HG02852 (cell line): Measurements from ENCODE around the gene SH2D3C.
A peak's percentile ranks its signal among the peaks of the same experiment; 100 is the strongest.

Experiments
- ATAC-seq: cut with Tn5 transposase; IDR thresholded peaks from one replicate; pipeline ENCODE4 v1.9.1; 2021; ENCODE audit warnings: mild to moderate bottlenecking, moderate library complexity; ENCODE audit not compliant: unreplicated experiment

SH2D3C gene

GRCh38 chr9:127744398-127745110 is 33.9 kb downstream of the SH2D3C start:
- ATAC-seq: no peak

- ATAC-seq: no peak
Observed at GRCh38 chr9:127742435-127743088, 35.9 kb downstream of the SH2D3C start.

- no peak for ATAC-seq
Observed at GRCh38 chr9:127741831-127742434, 36.5 kb downstream of the SH2D3C start.

- no peak for ATAC-seq
Observed at GRCh38 chr9:127739614-127740330, 38.7 kb downstream of the SH2D3C start.

GRCh38 chr9:127738666-127739065 is 39.8 kb downstream of the SH2D3C start:
- ATAC-seq: no peak

- peak; percentile 9 for ATAC-seq
Observed at GRCh38 chr9:127735530-127736185, 42.8 kb downstream of the SH2D3C start.

GRCh38 chr9:127734747-127735529 is 43.5 kb downstream of the SH2D3C start, which contains the start of gene TOR2A:
Gene TOR2A, minus strand, starts transcription at chr9:127735294. Its CDS starts 24 bp downstream, at chr9:127735270.
- ATAC-seq: peak; percentile 85

- ATAC-seq: no peak
Observed at GRCh38 chr9:127734247-127734746, 44.2 kb downstream of the SH2D3C start.

DNA sequence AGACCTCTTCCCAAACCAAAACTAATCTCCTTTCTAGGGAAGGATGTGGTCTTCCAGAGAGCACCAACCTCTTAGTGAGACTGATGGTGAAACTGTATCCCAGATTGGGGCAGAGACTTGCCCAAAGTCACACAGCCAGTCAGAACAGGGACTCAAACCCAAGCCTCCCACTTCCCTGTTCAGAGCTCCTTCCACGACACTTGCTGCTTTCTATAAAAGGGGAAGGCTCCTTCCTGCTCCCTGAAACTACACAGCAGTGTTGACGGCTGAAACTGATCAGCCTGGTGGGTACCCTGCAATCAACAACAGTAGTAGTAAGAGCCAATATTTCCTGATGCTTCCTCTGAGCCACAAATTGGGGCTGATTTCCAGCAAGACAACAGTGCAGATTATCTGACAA is 44.9 kb downstream of the SH2D3C start:
- no peak for ATAC-seq

GRCh38 chr9:127732444-127732843 is 46.0 kb downstream of the SH2D3C start:
- no peak for ATAC-seq

GRCh38 chr9:127731938-127732337 is 46.5 kb downstream of the SH2D3C start:
- ATAC-seq: no peak

DNA sequence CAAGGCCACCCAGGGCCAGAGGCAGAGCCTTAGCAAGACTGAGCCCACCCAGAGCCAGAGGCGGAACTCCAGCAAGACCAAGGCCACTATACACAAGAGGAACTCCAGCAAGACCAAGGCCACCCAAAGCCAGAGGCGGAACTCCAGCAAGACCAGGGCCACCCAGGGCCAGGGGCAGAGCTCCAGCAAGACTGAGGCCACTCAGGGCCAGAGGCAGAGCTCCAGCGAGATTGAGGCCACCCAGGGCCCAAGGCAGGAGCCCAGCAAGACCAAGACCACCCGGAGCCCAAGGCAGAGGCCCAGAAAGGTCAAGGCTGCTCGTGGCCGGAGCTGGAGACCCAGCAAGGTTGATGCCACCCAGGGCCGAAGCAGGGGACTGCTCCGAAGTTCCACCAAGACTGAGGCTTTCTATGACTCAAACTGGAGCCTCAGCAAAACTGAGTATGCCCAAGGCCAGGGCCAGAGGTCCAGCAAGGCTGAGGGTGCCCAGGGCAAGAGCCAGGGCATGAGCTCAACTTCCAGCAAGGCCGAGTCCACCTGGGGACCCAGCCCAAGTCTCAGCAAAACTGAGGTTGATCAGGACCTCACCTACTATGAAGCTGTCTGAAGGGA is 47.6 kb downstream of the SH2D3C start:
- no peak for ATAC-seq

- no peak for ATAC-seq
Observed at GRCh38 chr9:127730262-127730661, 48.2 kb downstream of the SH2D3C start.

DNA sequence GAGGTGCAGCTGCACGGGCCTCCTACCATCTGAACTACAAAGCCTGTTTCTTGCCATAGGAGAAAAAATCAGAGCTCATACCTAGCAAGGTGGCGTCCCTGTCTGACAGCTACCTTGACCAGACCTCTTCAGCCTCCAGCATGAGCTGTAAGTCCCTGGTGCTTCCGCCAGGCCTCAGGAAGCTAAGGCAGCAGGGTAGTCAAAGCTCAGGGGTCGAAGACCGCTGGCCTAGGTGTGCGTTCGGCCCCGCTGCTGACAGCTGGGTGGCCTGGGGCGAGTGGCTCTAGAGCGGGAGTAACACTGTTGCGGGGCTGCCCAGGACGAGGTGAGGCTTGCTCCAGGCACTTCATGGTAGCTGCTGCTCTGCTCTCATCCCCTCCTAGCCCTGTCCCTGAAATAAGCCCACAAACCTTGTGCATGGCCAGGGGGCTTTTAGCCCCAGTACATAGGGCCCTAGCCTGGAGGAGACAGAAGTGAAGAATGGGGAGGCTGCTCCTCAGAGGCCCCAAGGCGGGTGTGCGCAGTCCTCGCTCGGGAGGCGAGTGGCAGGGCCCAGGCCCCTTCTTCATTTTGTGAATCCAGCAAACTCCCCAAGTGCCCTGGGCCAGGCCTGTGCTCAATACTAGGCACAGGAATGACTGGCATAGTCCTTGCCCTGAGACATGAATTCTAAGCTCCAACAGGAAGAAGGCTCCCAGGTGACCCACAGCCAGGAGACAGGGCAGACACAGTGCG is 48.8 kb downstream of the SH2D3C start:
- ATAC-seq: no peak

- no peak for ATAC-seq
Observed at GRCh38 chr9:127728808-127729207, 49.7 kb downstream of the SH2D3C start.

DNA sequence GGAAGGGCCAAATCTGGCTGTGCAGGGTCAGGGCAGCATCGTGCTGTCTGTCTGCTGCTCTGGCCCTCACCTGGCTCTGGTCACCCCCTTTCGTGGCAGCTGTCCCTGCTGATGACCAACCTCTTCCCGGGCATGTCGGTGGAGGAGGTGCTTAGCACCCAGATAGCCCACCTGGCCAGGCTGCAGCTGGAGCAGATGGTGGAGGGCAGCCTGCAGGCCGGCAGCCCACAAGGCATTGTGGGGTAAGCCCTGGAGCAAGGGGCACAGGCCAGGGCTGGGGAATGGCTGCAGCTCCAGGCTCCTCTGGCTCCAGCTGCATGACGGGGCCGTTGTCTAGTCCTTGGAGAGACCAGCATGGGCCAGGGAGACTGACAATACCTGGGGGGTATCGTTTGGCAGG is 51.6 kb downstream of the SH2D3C start:
- no peak for ATAC-seq

- no peak for ATAC-seq
Observed at GRCh38 chr9:127724012-127724411, 54.5 kb downstream of the SH2D3C start.

- no peak for ATAC-seq
Observed at GRCh38 chr9:127723444-127723843, 55.0 kb downstream of the SH2D3C start.

GRCh38 chr9:127723013-127723412 is 55.5 kb downstream of the SH2D3C start:
- no peak for ATAC-seq
